GM08714 (cell line): ENCODE measurements around the gene ELMO1.

Source experiments
- H3K4me3 ChIP-seq: fragments of 200-500 bp; sonication (Bioruptor generic); 2 replicates; pipeline ENCODE4 v1.5.1; 2014; ENCODE audit warnings: mild to moderate bottlenecking, low read length, inconsistent platforms
- ZNF274 ChIP-seq: IDR thresholded peaks from 2 replicates; pipeline ENCODE4 v1.6.1; 2012; ENCODE audit warnings: mild to moderate bottlenecking, low read depth, low read length

Gene ELMO1

GRCh38 chr7:37096341-37096740, 352.3 kb downstream of the ELMO1 start:
- TF ChIP-seq ZNF274: no peak
- H3K4me3 ChIP-seq: no peak overlapping the region

- H3K4me3 ChIP-seq: no peak overlapping the region
- no peak for TF ChIP-seq ZNF274
Measured at GRCh38 chr7:37095122-37095521, 353.5 kb downstream of the ELMO1 start.

- no peak overlapping the region for H3K4me3 ChIP-seq
- TF ChIP-seq ZNF274: no peak
Measured at GRCh38 chr7:37093257-37093656, 355.4 kb downstream of the ELMO1 start.

- TF ChIP-seq ZNF274: no peak
Measured at GRCh38 chr7:37092548-37092947, 356.1 kb downstream of the ELMO1 start.

GRCh38 chr7:37089972-37090371, 358.7 kb downstream of the ELMO1 start:
- no peak overlapping the region for H3K4me3 ChIP-seq
- no peak for TF ChIP-seq ZNF274

More at GRCh38 chr7:37092548-37092947, 356.1 kb downstream of the ELMO1 start:
- H3K4me3 ChIP-seq: no peak overlapping the region

GRCh38 chr7:37085600-37085999, 363.1 kb downstream of the ELMO1 start:
- no peak overlapping the region for H3K4me3 ChIP-seq
- no peak for TF ChIP-seq ZNF274

- no peak overlapping the region for H3K4me3 ChIP-seq
- TF ChIP-seq ZNF274: no peak
Measured at GRCh38 chr7:37084303-37084702, 364.4 kb downstream of the ELMO1 start.

- TF ChIP-seq ZNF274: no peak
- no peak overlapping the region for H3K4me3 ChIP-seq
Measured at GRCh38 chr7:37083311-37084096, 365.2 kb downstream of the ELMO1 start.

- no peak overlapping the region for H3K4me3 ChIP-seq
- TF ChIP-seq ZNF274: no peak
Measured at GRCh38 chr7:37081436-37081835, 367.2 kb downstream of the ELMO1 start.

GRCh38 chr7:37079420-37079819, 369.2 kb downstream of the ELMO1 start:
- H3K4me3 ChIP-seq: no peak overlapping the region
- no peak for TF ChIP-seq ZNF274

- no peak overlapping the region for H3K4me3 ChIP-seq
- TF ChIP-seq ZNF274: no peak
Measured at GRCh38 chr7:37076668-37077067, 372.0 kb downstream of the ELMO1 start.

- H3K4me3 ChIP-seq: no peak overlapping the region
- no peak for TF ChIP-seq ZNF274
Measured at GRCh38 chr7:37074370-37074769, 374.3 kb downstream of the ELMO1 start.

- TF ChIP-seq ZNF274: no peak
- H3K4me3 ChIP-seq: no peak overlapping the region
Measured at GRCh38 chr7:37071124-37071523, 377.5 kb downstream of the ELMO1 start.

GRCh38 chr7:37070471-37070870, 378.2 kb downstream of the ELMO1 start:
- TF ChIP-seq ZNF274: no peak
- no peak overlapping the region for H3K4me3 ChIP-seq

GRCh38 chr7:37070031-37070430, 378.6 kb downstream of the ELMO1 start:
- no peak overlapping the region for H3K4me3 ChIP-seq
- TF ChIP-seq ZNF274: no peak

- TF ChIP-seq ZNF274: no peak
- no peak overlapping the region for H3K4me3 ChIP-seq
Measured at GRCh38 chr7:37069336-37069735, 379.3 kb downstream of the ELMO1 start.
